ENCODE results near the gene SLC50A1. TPM values are rescaled to one million over a fixed set of nuclear protein-coding genes. Genes with fewer than 3 reads are reported as not detected.

The SLC50A1 gene
- total RNA-seq, 1 experiment from 2014 or later: 24.9 TPM

DNA sequence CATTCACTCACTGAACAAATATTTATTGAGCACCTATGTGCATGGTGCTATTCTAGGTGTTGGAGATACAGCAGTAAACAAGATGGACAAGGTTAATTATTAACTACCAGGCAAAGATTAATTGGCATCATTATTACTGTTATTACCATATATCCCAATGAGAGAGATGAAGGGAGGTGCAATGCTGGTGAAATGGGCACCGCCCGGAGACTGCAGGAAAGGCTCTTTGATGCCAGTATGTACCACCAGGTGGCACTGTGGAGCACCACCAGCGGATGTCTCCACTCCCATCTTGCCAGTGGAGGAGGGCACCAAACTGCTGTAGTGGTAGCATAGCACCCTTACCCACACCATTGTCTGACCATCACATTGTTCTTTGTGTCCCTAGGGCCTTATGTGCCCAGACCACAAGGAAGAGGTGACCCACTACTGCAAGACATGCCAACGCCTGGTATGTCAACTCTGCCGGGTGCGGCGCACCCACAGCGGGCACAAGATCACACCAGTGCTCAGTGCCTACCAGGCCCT, 41.0 kb downstream of the SLC50A1 start:
- Histone ChIP-seq H3K4me2 (ENCODE audit: insufficient read depth, insufficient read length, low read length) (no peak overlapping the region), H3K27ac (ENCODE audit: insufficient read length, low read depth, low read length) (no peak overlapping the region), H3K79me2 (ENCODE audit: insufficient read depth, low read length) (no peaks in the 10 kb centered on the region; the same call in 1 of the 2 replicates), H2AFZ (ENCODE audit: low read length) (no peak overlapping the region), H3K23me2 (ENCODE audit: insufficient read length, low read depth, low read length, poor library complexity, severe bottlenecking) (peaks cover 18% of the 10 kb centered on the region), H3K14ac (ENCODE audit: insufficient read depth, low read length) (no peak overlapping the region), H4K5ac (ENCODE audit: insufficient read length, low read depth, low read length) (no peak overlapping the region), H3T11ph (ENCODE audit: low read length) (no peak overlapping the region), H2BK15ac (ENCODE audit: low read depth, low read length) (no peak overlapping the region), H3K56ac (ENCODE audit: insufficient read length, low read depth, low read length) (no peak overlapping the region), H3K79me1 (ENCODE audit: insufficient read depth, low read depth, low read length, poor library complexity, severe bottlenecking) (no peaks in the 10 kb centered on the region), H2BK5ac (ENCODE audit: insufficient read length, low read length) (no peak overlapping the region), H2BK120ac (ENCODE audit: low read depth, low read length, poor library complexity, severe bottlenecking) (no peak overlapping the region), H4K20me1 (ENCODE audit: control insufficient read depth, insufficient read depth, insufficient read length) (no peaks in the 10 kb centered on the region), H2BK12ac (ENCODE audit: insufficient read length, low read depth, low read length) (no peak overlapping the region), H2BK20ac (ENCODE audit: low read depth, low read length, poor library complexity, severe bottlenecking) (no peak overlapping the region), H2AK5ac (ENCODE audit: insufficient read length, low read length) (no peak overlapping the region), H4K8ac (replicated peaks; ENCODE audit: insufficient read length, low read depth, low read length) (no peak overlapping the region), H3K23ac (ENCODE audit: insufficient read length, low read depth, low read length) (no peak overlapping the region), H4K91ac (ENCODE audit: insufficient read length, low read depth, low read length) (no peak overlapping the region), H3K9me3 (ENCODE audit: control insufficient read depth, low read depth, low read length) (no peaks in the 10 kb centered on the region), H3K18ac (ENCODE audit: insufficient read length, low read depth, low read length) (no peak overlapping the region), H3K4ac (ENCODE audit: low read depth, low read length) (no peak overlapping the region), H3K9ac (ENCODE audit: extremely low read depth, insufficient read length, low read length) (no peak overlapping the region), H3K4me1 (ENCODE audit: insufficient read depth, low read length) (no peaks in the 10 kb centered on the region), H3K27me3 (ENCODE audit: insufficient read depth, low read length) (no peaks in the 10 kb centered on the region)
- DNase-seq: peak; percentile 69
- Mint-ChIP-seq H3K4me1 (peaks cover 23 to 37% of the 10 kb centered on the region in 2 experiments), H3K27me3 (ENCODE audit: low read depth) (no peaks in the 10 kb centered on the region; the same call in none of the 2 replicates), H3K27ac (no peak overlapping the region), H3K36me3 (ENCODE audit: insufficient read depth in 1 of 3, low read depth in 3 of 3) (peaks cover 32 to 51% (median 44%) of the 10 kb centered on the region in 3 experiments), H3K9me3 (no peaks in the 10 kb centered on the region), H3K4me3 (peak overlapping the region in 1 of 2 experiments; percentile 92; a peak in 2 of 5 replicates)
- WGBS (ENCODE audit: extremely low coverage, insufficient read length, low lambda C conversion rate): no CpG with 5 or more reads among the region's 8 CpGs
- TF ChIP-seq, protein P1, sequence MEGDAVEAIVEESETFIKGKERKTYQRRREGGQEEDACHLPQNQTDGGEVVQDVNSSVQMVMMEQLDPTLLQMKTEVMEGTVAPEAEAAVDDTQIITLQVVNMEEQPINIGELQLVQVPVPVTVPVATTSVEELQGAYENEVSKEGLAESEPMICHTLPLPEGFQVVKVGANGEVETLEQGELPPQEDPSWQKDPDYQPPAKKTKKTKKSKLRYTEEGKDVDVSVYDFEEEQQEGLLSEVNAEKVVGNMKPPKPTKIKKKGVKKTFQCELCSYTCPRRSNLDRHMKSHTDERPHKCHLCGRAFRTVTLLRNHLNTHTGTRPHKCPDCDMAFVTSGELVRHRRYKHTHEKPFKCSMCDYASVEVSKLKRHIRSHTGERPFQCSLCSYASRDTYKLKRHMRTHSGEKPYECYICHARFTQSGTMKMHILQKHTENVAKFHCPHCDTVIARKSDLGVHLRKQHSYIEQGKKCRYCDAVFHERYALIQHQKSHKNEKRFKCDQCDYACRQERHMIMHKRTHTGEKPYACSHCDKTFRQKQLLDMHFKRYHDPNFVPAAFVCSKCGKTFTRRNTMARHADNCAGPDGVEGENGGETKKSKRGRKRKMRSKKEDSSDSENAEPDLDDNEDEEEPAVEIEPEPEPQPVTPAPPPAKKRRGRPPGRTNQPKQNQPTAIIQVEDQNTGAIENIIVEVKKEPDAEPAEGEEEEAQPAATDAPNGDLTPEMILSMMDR (conservative IDR thresholded peaks at IDR 0.05): peak; percentile 89
